ENCODE data around the gene RMDN2. TPM values are rescaled to one million over a fixed set of nuclear protein-coding genes. Genes with fewer than 3 reads are reported as not detected.
A peak's percentile ranks its signal among the peaks of the same experiment; 100 is the strongest.
"Not testable (repeated sequence)": the region's sequence is repeated elsewhere in the genome, so short reads cannot be mapped to it uniquely, and the experiment has no call there.

Gene RMDN2
- total and polyA plus RNA-seq, 4 donors, result 7.3 to 30.6 (median 13.3) TPM

DNA sequence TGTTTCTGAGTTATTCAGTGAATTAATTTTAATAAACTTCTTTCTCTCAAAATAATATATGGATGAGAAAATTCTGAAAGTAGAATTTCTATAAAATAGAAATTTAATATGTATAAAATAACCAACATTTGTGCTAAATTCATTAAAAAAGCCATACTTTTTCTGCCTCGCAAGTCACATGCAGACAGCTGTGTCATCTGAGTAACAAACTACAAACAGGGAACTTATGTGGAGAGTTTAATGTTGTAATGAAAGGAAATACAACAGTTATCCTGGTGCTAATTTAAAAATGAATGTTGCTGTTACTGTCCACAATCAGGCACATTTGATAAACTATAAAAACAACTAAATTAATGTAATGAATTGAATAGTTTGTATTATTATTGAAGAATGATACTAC is 22.2 kb downstream of the RMDN2 start:
- no peak overlapping the region for H3K9ac ChIP-seq (ENCODE audit: low read depth in 1 of 2, low read length in 2 of 2)
- TF ChIP-seq RXRA (IDR thresholded peaks at IDR 0.05) (no peak), CTCF (IDR thresholded peaks at IDR 0.05; ENCODE audit: low read depth, low read length, missing input control) (no peak), HNF4A (conservative IDR thresholded peaks at IDR 0.05) (no peak), FOXA2 (IDR thresholded peaks at IDR 0.05) (no peak), TAF1 (conservative IDR thresholded peaks at IDR 0.05) (no peak), JUND (IDR thresholded peaks at IDR 0.05) (no peak), ZBTB33 (IDR thresholded peaks at IDR 0.05) (no peak), FOXA1 (IDR thresholded peaks at IDR 0.05) (no peak)
- H3K4me1 ChIP-seq (ENCODE audit: control insufficient read depth in 4 of 4, insufficient read depth in 4 of 4, low read length in 3 of 4), result no peaks in the 10 kb centered on the region
- H3K9me3 ChIP-seq (ENCODE audit: control insufficient read depth in 4 of 4, low read length in 3 of 4), result no peaks in the 10 kb centered on the region
- 93% methylated on average over 1 of the region's 1 CpG for WGBS
- H3K27ac ChIP-seq (ENCODE audit: low read depth in 1 of 2, low read length in 2 of 2), result no peak overlapping the region
- H3K36me3 ChIP-seq (ENCODE audit: control insufficient read depth in 4 of 4, insufficient read depth in 3 of 4, low read depth in 1 of 4, low read length in 3 of 4), result peaks cover 0 to 9% (median 3%) of the 10 kb centered on the region in 4 donors
- DNase-seq (ENCODE audit: low spot score), result no peak
- no peak overlapping the region for H3K4me3 ChIP-seq (ENCODE audit: low read depth in 1 of 3, low read length in 3 of 3)
- no peaks in the 10 kb centered on the region for H3K27me3 ChIP-seq (ENCODE audit: control insufficient read depth in 4 of 4, insufficient read depth in 4 of 4, low read length in 3 of 4)

- 62% methylated on average over 7 of the region's 7 CpGs for WGBS
These were observed 37.1 kb downstream of the RMDN2 start for GRCh38 chr2:37962018-37962739.

DNA sequence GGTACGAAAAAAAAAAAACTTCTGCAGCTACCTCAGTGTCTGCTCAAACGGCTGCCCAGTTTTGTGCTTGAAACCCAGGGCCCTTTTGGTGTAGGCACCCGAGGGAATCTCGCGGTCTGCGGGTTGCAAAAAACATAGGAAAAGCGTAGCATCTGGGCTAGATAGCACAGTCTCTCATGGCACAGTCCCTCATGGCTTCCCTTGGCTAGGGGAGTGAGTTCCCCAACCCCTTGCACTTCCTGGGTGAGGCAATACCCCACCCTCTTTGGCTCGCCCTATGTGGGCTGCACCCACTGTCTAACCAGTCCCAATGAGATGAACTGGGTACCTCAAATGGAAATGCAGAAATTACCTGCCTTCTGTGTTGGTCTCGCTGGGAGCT is 37.6 kb downstream of the RMDN2 start:
- WGBS, result 80% methylated on average over 9 of the region's 9 CpGs
- not testable (repeated sequence) for H3K4me3 ChIP-seq (ENCODE audit: low read depth in 1 of 3, low read length in 3 of 3); H3K9ac ChIP-seq (ENCODE audit: low read depth in 1 of 2, low read length in 2 of 2)

More at GRCh38 chr2:37962018-37962739, 37.1 kb downstream of the RMDN2 start:
- not testable (repeated sequence) for H3K27ac ChIP-seq (ENCODE audit: low read depth in 1 of 2, low read length in 2 of 2); H3K36me3 ChIP-seq (ENCODE audit: control insufficient read depth in 4 of 4, insufficient read depth in 3 of 4, low read depth in 1 of 4, low read length in 3 of 4); H3K4me3 ChIP-seq (ENCODE audit: low read depth in 1 of 3, low read length in 3 of 3); H3K27me3 ChIP-seq (ENCODE audit: control insufficient read depth in 4 of 4, insufficient read depth in 4 of 4, low read length in 3 of 4); H3K4me1 ChIP-seq (ENCODE audit: control insufficient read depth in 4 of 4, insufficient read depth in 4 of 4, low read length in 3 of 4); H3K9ac ChIP-seq (ENCODE audit: low read depth in 1 of 2, low read length in 2 of 2); H3K9me3 ChIP-seq (ENCODE audit: control insufficient read depth in 4 of 4, low read length in 3 of 4)
- DNase-seq (ENCODE audit: low spot score), result peak; percentile 47
- TF ChIP-seq HNF4A (conservative IDR thresholded peaks at IDR 0.05) (peak in 1 of 2 donors; percentile 38), SP1 (IDR thresholded peaks at IDR 0.05) (peak; percentile 35)

GRCh38 chr2:37963901-37964300 is 38.8 kb downstream of the RMDN2 start:
- not testable (repeated sequence) for DNase-seq (ENCODE audit: low spot score); H3K9me3 ChIP-seq (ENCODE audit: control insufficient read depth in 4 of 4, low read length in 3 of 4); H3K4me1 ChIP-seq (ENCODE audit: control insufficient read depth in 4 of 4, insufficient read depth in 4 of 4, low read length in 3 of 4); H3K27me3 ChIP-seq (ENCODE audit: control insufficient read depth in 4 of 4, insufficient read depth in 4 of 4, low read length in 3 of 4); H3K9ac ChIP-seq (ENCODE audit: low read depth in 1 of 2, low read length in 2 of 2); H3K36me3 ChIP-seq (ENCODE audit: control insufficient read depth in 4 of 4, insufficient read depth in 3 of 4, low read depth in 1 of 4, low read length in 3 of 4); H3K27ac ChIP-seq (ENCODE audit: low read depth in 1 of 2, low read length in 2 of 2); H3K4me3 ChIP-seq (ENCODE audit: low read depth in 1 of 3, low read length in 3 of 3)
- WGBS, result 95% methylated on average over 33 of the region's 33 CpGs

More for the DNA sequence above, 37.6 kb downstream of the RMDN2 start:
- H3K27me3 ChIP-seq (ENCODE audit: control insufficient read depth in 4 of 4, insufficient read depth in 4 of 4, low read length in 3 of 4); H3K4me1 ChIP-seq (ENCODE audit: control insufficient read depth in 4 of 4, insufficient read depth in 4 of 4, low read length in 3 of 4); H3K27ac ChIP-seq (ENCODE audit: low read depth in 1 of 2, low read length in 2 of 2); H3K36me3 ChIP-seq (ENCODE audit: control insufficient read depth in 4 of 4, insufficient read depth in 3 of 4, low read depth in 1 of 4, low read length in 3 of 4); DNase-seq (ENCODE audit: low spot score); H3K9me3 ChIP-seq (ENCODE audit: control insufficient read depth in 4 of 4, low read length in 3 of 4): not testable (repeated sequence)

Measured in liver (tissue), 9 donors.